HAP-1 (cell line): ENCODE measurements around the gene ICOSLG.
"Not testable (repeated sequence)": the region's sequence is repeated elsewhere in the genome, so short reads cannot be mapped to it uniquely, and the experiment has no call there.

ENCODE experiments used
- DNase-seq, 2 experiments: peaks; one replicate each; pipeline ENCODE4 v3.0.0-alpha.2; 2016 to 2020; ENCODE audit warnings: low spot score in 2 of 2
- H3K27me3 ChIP-seq: fragments of 250-450 bp; sonication (Bioruptor Pico); 2 replicates; pipeline ENCODE4 v1.5.1; 2020; ENCODE audit warnings: low read depth, mild to moderate bottlenecking, moderate library complexity
- H3K36me3 ChIP-seq: fragments of 250-450 bp; sonication (Bioruptor Pico); replicated peaks from 2 replicates; pipeline ENCODE4 v1.5.1; 2020; ENCODE audit warnings: mild to moderate bottlenecking
- H3K4me1 ChIP-seq: fragments of 250-450 bp; sonication (Bioruptor Pico); 2 replicates; pipeline ENCODE4 v1.5.1; 2020; ENCODE audit warnings: mild to moderate bottlenecking
- H3K4me3 ChIP-seq: fragments of 250-450 bp; sonication (Bioruptor Pico); 2 replicates; pipeline ENCODE4 v1.5.1; 2020; ENCODE audit warnings: mild to moderate bottlenecking, moderate library complexity
- H3K9me3 ChIP-seq: fragments of 250-450 bp; sonication (Bioruptor Pico); 2 replicates; pipeline ENCODE4 v1.5.1; 2020; ENCODE audit warnings: mild to moderate bottlenecking, moderate library complexity
- in situ Hi-C: fragments of 300-500 bp; cut with MboI; formaldehyde crosslinking; loops from 3 replicates; pipeline ENCODE4 v1.14.3; 2020; ENCODE audit warnings: low sequenced_read_pairs, inconsistent platforms, mixed read lengths

The ICOSLG gene

DNA sequence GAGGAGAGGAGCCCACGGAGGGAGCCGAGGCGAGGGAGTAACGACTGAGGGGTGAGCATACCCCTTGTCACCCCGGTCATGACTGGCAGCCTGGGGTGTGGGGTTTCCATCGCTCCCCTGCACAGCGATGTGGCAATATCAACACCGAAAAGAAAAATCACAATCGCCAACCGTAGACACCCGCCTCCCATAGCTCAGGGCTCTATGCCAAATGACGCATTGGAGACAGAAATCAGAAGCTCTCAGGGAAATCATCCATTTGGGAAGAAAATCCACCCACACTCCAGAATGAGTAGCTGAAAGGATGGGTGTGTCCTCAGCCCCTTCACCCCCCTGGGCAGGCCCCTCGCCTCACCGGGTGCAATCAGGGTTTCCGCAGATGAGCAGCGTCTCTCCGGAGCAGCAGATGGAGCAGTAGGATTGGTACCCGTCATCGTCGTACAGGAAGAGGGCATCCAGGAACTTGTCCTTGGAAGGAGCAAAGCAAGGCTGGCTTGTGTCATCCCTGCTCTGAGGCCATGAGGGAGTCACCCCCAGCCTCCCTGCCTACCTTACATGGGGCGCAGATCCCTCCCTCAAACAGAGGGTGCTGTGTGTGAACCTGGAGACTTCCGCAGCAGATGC is 18.5 kb upstream of the ICOSLG start:
- Histone ChIP-seq H3K9me3 (no peaks in the 10 kb centered on the region), H3K36me3 (no peaks in the 10 kb centered on the region), H3K4me3 (no peak overlapping the region), H3K27me3 (no peaks in the 10 kb centered on the region), H3K4me1 (no peaks in the 10 kb centered on the region)
- DNase-seq: no peak
- in situ Hi-C loops: no loop called here

DNA sequence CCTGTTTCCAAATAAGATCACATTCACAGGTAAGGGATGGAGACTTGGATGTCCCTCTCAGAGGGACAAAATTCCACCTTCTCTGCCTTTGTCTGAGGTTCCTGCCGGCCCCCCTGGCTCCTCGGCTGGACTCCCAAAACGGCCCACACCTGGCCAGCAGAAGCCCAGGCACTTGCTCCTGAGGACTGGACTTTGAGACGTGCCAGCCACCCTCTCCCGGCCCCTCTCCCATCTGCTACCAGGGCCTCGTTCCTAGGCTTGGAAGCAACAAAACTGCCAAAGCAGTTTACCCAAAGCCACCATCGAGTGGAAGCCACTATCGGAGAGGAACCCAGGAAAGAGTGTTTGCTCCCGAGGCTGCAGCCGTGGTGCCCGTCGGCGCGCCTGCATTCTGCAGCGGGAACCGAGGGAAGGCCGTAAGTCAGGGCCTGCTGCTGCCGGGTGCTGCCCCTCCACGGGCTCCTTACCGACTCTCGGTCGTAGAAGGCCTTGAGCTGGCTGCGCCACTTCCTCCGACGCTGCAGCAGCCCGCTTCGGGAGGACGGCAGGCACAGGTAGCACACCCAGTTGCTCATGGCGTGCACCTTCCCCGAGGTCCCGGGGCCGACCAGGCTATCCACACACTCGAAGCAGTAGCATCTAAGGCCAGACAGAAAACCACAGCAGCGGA is 17.4 kb upstream of the ICOSLG start:
- in situ Hi-C loops: no loop called here
- Histone ChIP-seq H3K9me3 (no peaks in the 10 kb centered on the region), H3K27me3 (no peaks in the 10 kb centered on the region), H3K36me3 (no peaks in the 10 kb centered on the region), H3K4me1 (no peaks in the 10 kb centered on the region), H3K4me3 (no peak overlapping the region)
- DNase-seq: no peak

DNA sequence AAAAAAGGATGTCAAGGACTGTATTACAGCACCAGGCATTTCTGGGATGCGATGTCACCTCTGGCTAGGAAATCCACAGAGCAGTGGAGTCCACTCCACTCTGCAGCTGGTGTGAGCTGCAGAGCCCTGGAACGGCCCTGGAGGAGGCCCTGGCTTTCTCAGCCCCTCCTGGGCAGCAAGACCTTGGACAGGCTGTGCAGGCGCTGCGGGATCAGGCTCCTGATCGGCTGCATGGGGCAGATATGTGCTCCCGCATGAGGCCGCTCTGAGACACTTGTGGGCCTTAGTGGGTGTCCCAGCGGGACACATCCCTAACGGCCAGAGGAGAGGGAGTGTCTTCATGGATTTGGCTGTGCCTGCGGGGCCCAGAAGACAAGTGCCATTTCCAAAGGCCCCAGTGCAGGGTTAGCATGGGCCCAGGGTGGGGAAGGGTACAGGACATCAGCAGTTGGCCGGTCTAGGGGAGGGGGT is 14.8 kb upstream of the ICOSLG start:
- Histone ChIP-seq H3K4me3 (no peak overlapping the region), H3K27me3 (no peaks in the 10 kb centered on the region), H3K9me3 (no peaks in the 10 kb centered on the region), H3K4me1 (no peaks in the 10 kb centered on the region), H3K36me3 (no peaks in the 10 kb centered on the region)
- in situ Hi-C loops: no loop called here
- DNase-seq: no peak

DNA sequence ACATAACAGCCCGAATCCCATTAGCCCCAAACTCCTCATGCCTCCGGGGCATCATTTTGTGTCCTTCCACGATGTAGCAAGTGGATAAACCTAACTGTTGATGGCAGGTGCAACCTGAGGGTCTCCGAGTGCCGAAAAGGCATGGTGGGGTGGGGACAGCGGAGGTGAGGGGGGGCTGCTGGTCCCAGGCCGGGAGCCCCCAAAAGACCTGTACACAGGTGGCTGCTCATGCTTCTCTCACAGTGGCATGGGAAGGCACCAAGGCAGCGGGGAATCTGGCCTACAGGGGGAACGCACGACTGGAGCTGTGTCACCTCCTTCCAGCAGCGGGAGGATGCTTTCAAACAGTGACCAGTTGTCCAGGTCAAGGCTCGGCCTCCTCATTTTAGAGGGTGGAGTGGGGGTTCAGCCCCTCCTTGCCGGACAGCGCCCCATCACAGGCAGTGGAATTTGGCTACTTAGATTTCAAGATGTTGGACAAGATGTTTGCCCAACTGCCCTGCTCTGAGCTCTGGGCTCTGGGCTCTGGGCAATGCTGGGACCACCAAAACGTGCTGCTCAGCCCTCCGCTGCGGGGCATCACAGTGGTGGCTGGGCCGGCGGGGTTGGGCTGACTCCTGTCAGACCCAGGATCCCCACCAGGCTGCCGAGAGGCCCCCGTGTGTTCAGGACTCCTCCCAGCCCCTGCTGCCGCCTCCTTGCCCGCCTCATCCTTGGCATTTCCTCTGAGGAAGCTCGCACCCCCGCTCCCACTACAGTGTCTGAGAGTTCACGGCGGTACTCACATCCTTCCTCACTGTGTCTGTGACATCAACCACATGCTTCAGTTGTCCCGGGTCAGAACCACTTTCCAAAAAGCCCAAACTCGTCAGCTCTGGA is 13.3 kb upstream of the ICOSLG start:
- no peak overlapping the region for H3K4me3 ChIP-seq
- no peaks in the 10 kb centered on the region for H3K27me3 ChIP-seq
- no peaks in the 10 kb centered on the region for H3K4me1 ChIP-seq
- in situ Hi-C loops: no loop called here
- H3K36me3 ChIP-seq: no peaks in the 10 kb centered on the region
- no peaks in the 10 kb centered on the region for H3K9me3 ChIP-seq
- DNase-seq: no peak

DNA sequence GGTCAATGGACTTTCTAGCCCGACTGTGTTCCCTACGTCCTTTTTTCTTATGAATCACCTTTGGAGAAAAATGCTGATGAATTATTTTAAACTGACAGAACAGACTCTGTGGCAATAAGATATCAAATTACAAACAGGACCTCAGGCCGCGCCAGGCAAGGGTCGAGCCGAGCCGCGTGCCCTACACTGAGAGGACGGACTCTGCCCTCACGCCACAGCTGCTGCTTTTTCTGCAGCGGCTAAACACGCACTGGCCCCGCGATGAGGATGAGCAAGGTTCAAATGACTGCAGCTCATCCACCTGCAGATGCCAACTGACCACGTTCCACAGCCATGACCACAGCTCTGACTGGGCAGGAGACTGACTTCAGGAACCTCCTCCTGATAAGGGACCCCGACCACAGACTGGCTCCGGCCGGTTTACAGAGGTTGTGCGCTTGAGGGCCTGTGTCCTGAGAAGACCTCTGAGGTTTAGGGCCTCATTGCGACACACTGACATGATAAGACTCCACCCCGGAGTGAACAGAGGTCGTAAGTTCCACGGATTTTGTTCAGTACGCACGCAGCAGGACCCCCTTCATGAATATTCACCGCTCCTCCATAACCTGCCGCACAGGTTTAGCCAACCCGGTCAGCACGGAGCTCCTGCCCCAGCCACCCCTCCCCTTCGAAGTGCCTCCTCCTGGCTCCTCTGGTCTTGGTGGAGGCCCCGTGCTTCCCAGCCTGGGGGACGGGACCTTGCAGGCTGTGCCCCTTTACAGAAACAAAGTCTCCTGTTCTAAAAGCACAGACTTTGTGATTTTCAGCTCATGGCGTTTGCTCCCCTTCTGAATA is 8.7 kb upstream of the ICOSLG start:
- H3K9me3 ChIP-seq, DNase-seq, H3K4me1 ChIP-seq, H3K27me3 ChIP-seq, H3K36me3 ChIP-seq, H3K4me3 ChIP-seq, in situ Hi-C loops: not testable (repeated sequence)

DNA sequence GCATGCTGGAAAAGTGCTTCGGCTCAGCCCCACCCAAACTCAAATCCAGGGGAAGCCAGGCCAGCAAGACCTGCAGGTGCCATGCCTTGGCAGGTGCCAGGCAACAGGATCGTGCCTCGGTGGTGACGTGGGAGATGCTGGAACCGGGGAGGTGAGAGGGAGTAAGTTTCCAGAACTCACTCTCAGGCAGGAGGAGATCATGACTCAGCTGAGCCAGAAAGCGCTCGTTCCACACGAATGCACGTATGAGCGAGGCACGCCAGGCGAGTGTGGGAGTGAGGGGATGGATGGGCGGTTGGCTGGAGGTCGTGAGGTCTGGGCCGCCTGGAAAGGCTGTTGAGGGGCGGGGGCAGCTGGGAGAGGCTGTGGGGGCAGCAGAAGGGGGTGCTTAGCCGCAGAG is 7.2 kb upstream of the ICOSLG start:
- in situ Hi-C loops, H3K36me3 ChIP-seq, H3K9me3 ChIP-seq, DNase-seq, H3K27me3 ChIP-seq, H3K4me1 ChIP-seq, H3K4me3 ChIP-seq: not testable (repeated sequence)

DNA sequence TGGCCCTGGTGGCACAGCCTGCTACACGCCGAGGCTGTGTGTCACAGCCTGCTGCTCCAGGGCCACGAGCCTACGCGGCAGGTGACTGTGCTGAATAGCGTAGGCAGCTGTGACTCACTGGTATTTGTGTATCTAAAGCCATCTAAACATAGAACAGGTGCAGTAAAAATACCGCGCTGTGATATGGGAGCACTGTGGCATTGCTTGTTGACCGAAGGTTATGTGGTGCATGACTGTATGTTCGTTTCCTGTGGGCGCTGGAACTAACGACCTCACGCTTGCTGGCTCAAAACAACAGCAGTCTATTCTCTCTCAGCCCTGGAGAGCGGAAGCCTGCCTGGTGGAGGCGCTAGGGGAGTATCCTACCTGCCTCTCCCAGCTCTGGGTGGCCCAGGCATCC is 3.2 kb upstream of the ICOSLG start:
- H3K27me3 ChIP-seq, H3K36me3 ChIP-seq, DNase-seq, H3K4me3 ChIP-seq, in situ Hi-C loops, H3K9me3 ChIP-seq, H3K4me1 ChIP-seq: not testable (repeated sequence)

DNA sequence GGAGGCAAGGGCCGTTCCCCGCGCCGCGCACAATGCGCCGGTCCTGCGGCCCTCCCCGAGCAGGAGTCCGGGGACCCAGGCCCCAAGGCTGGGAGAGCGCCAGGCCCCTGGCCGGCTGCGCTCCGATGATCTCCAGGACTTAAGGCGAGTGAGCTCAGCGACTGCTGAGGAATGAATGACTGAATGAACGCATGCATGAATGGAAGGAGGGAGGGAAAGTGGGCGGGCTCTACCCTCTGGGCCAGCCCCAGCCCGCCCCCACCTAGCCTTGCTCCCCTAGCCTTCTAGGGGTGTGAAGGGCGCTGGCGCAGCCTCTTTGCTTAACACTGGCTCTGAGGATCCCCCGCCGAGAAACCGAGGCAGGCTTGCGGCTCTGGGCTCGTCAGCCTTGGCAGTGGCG is 538 bp upstream of the ICOSLG start:
- H3K4me3 ChIP-seq, in situ Hi-C loops, H3K36me3 ChIP-seq, H3K27me3 ChIP-seq, H3K4me1 ChIP-seq, H3K9me3 ChIP-seq, DNase-seq: not testable (repeated sequence)

DNA sequence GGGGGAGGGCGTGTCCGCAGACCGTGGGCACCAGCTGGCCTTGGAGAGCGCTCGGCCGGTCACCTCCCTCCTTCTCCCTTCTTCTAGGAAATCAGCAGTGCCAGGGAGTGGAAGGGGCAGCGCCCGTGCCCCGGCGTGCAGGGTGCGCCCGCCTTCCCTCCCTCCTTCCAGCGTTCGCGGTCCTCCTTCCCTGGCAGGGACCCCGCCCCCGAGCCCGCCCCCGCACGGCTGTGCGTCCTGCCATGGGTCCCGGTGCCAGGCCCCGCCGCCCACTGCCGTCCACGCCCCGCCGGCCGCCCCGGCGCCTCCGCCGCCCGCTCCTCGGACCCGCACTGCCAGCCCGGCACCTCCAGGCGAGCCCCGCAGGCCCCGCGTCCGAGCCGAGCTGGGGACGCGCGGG is 390 bp downstream of the ICOSLG start:
- DNase-seq, H3K9me3 ChIP-seq, in situ Hi-C loops: not testable (repeated sequence)

DNA sequence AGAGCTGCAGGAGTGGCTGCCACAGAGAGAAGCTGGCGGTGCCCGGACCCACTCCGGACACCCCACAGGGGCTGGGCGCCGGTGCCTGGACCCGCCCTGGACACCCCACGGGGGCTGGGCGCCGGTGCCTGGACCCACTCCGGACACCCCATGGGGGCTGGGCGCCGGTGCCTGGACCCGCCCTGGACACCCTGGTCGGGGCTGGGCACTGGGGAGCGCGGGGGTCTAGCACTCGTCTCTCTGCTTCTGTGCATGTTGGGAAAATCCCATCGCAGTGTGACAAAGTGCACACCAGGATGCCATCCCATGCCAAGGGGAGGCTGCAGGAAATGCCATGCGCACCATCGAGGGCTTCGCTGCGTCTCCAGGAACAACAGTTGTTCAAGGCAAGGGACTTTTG is 11.2 kb downstream of the ICOSLG start:
- H3K4me1 ChIP-seq, in situ Hi-C loops, H3K4me3 ChIP-seq, H3K27me3 ChIP-seq, H3K9me3 ChIP-seq, DNase-seq, H3K36me3 ChIP-seq: not testable (repeated sequence)

More for the DNA sequence above, 390 bp downstream of the ICOSLG start:
- H3K4me3 ChIP-seq, H3K4me1 ChIP-seq, H3K27me3 ChIP-seq, H3K36me3 ChIP-seq: not testable (repeated sequence)

DNA sequence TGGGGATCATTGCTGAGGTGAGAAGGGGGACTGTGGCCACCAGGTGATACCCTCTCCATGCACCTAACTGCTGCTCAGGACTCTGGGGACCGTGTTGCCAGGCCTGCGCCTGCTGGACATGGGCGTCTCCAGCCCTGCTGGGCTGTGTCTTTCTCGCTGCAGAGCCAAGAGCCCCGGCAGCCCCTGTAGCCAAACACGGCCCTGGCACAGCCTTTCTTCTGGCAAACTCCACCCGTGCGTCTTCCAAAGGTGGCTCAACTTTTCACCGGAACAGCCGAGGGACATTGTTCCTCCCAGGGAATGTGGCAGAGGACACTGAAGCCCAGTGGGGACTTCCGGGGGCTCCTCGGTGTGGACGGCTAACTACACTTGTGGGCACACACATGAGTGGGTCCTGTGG is 12.6 kb downstream of the ICOSLG start:
- H3K36me3 ChIP-seq, H3K4me1 ChIP-seq, H3K4me3 ChIP-seq, in situ Hi-C loops, DNase-seq, H3K27me3 ChIP-seq, H3K9me3 ChIP-seq: not testable (repeated sequence)

DNA sequence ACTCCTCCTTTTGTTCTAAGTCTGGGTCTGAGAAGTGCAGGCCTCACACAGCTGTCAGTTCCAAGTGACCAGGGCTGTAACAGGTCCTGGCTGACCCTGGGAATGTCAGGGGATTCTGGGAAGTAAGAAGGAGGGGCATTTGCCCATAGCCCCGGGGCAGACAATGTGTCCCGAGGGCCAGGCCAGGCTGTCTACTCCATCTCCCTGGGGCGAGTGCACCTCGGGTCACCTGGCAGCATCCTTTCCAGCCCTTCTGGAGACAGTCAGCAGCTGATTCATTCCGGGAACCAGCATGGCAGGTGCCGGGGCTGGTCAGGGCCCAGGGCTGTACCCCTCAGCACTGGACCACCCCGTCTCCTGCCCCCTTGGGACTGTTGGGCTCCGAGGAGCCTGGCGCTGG is 13.1 kb downstream of the ICOSLG start:
- H3K36me3 ChIP-seq, DNase-seq, H3K4me1 ChIP-seq, H3K27me3 ChIP-seq, H3K9me3 ChIP-seq, H3K4me3 ChIP-seq, in situ Hi-C loops: not testable (repeated sequence)

DNA sequence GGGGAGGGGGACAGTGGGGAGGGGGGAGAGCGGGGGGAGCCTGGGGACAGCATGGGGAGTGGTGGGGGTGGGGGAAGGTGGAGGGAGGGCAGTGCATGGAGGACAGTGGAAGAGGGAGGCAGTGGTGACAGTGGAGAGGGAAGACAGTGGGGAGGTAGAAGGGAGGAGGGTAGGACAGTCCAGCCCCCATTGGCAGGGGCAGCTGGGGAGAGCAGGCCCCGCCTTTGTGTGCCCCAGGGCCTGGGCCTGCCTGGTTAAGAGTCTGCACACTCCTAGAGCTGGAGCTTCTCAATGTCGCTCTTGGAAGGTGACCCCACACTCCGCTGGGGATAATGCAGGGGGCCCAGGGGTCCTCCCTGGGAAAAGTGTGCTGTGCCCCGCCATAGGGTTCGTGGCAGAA is 15.1 kb downstream of the ICOSLG start:
- DNase-seq, H3K36me3 ChIP-seq, H3K4me1 ChIP-seq, H3K9me3 ChIP-seq, in situ Hi-C loops, H3K27me3 ChIP-seq, H3K4me3 ChIP-seq: not testable (repeated sequence)
